Karpas-422 (cell line): Measurements from ENCODE around the gene TSSK3. TPM values are rescaled to one million over a fixed set of nuclear protein-coding genes. Genes with fewer than 3 reads are reported as not detected.

Experiments used
- DNase-seq: peaks from one replicate; pipeline ENCODE4 v3.0.0-alpha.2; 2015
- H2AFZ ChIP-seq: fragments of 200-600 bp; sonication (generic); 2 replicates; pipeline ENCODE4 v1.6.1; 2014; ENCODE audit warnings: antibody characterized with exemption, low read length, mixed read lengths
- H3K27ac ChIP-seq: fragments of 200-600 bp; sonication (generic); 2 replicates; pipeline ENCODE4 v1.5.1; 2014; ENCODE audit warnings: mild to moderate bottlenecking, low read length, moderate library complexity
- H3K27me3 ChIP-seq: fragments of 200-600 bp; sonication (generic); 2 replicates; pipeline ENCODE4 v1.6.1; 2014; ENCODE audit warnings: low read length, mixed read lengths
- H3K36me3 ChIP-seq: fragments of 200-600 bp; sonication (generic); 2 replicates; pipeline ENCODE4 v1.6.1; 2014; ENCODE audit warnings: low read length, mixed read lengths; ENCODE audit not compliant: insufficient read depth
- H3K4me1 ChIP-seq: fragments of 200-600 bp; sonication (generic); 2 replicates; pipeline ENCODE4 v1.6.1; 2014; ENCODE audit warnings: mild to moderate bottlenecking, low read length, mixed read lengths
- H3K4me2 ChIP-seq: fragments of 200-600 bp; sonication (generic); 2 replicates; pipeline ENCODE4 v1.6.1; 2014; ENCODE audit warnings: low read length, low read depth, mild to moderate bottlenecking; ENCODE audit not compliant: poor library complexity, severe bottlenecking
- H3K4me3 ChIP-seq: fragments of 200-600 bp; sonication (generic); 2 replicates; pipeline ENCODE4 v1.5.1; 2014; ENCODE audit warnings: mild to moderate bottlenecking, antibody characterized with exemption, low read length, mixed read lengths
- H3K79me2 ChIP-seq: fragments of 200-600 bp; sonication (generic); 2 replicates; pipeline ENCODE4 v1.6.1; 2014; ENCODE audit warnings: mild to moderate bottlenecking, low read length, mixed read lengths
- H3K9ac ChIP-seq: fragments of 200-600 bp; sonication (generic); 2 replicates; pipeline ENCODE4 v1.6.0; 2014; ENCODE audit warnings: low read length
- H3K9me2 ChIP-seq: fragments of 200-600 bp; sonication (generic), shearing (Covaris generic); replicated peaks from 2 replicates; pipeline ENCODE4 v1.6.0; 2014; ENCODE audit warnings: mild to moderate bottlenecking, low read length, moderate library complexity; ENCODE audit not compliant: insufficient read depth
- H3K9me3 ChIP-seq: fragments of 300-700, 200-600 bp; sonication (generic); 2 replicates; pipeline ENCODE4 v1.6.1; 2014; ENCODE audit warnings: low read length, mixed read lengths
- H4K20me1 ChIP-seq: fragments of 200-600 bp; sonication (generic); 2 replicates; pipeline ENCODE4 v1.6.1; 2014; ENCODE audit warnings: mild to moderate bottlenecking, antibody characterized with exemption, low read length, low read depth; ENCODE audit not compliant: insufficient read depth
- total RNA-seq: library from RNA; depleted of rRNA; stranded (reverse); fragments of >200 nt; shearing (Covaris generic); gene quantifications from 2 replicates; pipeline ENCODE4 v1.2.3, GENCODE V29; 2014; ENCODE audit warnings: low replicate concordance

The TSSK3 gene
- total RNA-seq, 1 experiment from 2014 or later: 1.4 TPM

DNA sequence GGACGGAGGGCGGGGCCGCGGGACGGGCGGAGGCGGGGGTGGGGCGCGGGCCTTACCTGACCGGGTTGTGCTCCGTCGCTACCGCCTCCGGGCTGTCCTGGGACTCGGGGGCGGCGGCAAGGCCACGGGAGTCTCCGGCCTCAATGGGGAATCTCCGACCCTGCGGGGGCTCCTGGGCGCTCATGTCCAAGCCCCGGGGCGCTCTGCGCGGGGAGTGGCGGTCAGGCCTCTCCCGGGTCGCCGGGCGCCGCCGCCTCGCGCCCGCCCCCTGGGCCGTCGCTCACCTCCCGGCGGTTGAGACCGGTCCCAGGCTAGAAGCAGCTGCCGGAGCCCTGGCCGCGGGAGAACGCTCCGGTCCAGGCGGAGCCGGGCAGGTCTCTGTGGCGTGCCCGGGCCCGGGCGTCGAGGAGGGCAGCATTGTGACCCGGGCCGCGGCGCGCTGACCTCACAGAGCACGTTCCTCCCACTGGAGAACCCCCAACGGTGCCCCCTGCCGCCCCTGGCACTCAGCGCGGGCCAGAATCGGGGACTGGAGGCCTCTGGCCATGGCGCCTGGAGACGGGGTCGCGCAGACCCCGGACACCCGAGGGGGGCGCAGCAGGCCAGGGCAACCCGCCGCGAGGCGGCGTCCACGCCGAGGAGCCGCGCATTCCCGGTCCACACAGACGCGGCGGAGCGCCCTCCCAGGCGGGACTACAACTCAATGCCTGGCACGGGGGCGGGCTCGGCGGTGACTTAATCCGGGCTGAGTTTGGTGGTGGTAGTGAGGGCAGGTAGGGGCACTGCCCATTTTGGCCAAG lies 465 bp upstream of the TSSK3 start:
- peaks cover 4% of the 10 kb centered on the region; the same call in 1 of the 2 replicates for H3K36me3 ChIP-seq
- H3K4me1 ChIP-seq: peaks cover 10% of the 10 kb centered on the region
- no peaks in the 10 kb centered on the region for H3K9me2 ChIP-seq
- H3K4me2 ChIP-seq: no peak overlapping the region
- no peak overlapping the region for H3K9ac ChIP-seq
- H3K27ac ChIP-seq: no peak overlapping the region
- no peak overlapping the region for H3K4me3 ChIP-seq
- H3K9me3 ChIP-seq: no peaks in the 10 kb centered on the region
- no peaks in the 10 kb centered on the region for H4K20me1 ChIP-seq
- no peaks in the 10 kb centered on the region for H3K27me3 ChIP-seq
- no peak for DNase-seq
- no peaks in the 10 kb centered on the region for H3K79me2 ChIP-seq
- H2AFZ ChIP-seq: no peak overlapping the region

DNA sequence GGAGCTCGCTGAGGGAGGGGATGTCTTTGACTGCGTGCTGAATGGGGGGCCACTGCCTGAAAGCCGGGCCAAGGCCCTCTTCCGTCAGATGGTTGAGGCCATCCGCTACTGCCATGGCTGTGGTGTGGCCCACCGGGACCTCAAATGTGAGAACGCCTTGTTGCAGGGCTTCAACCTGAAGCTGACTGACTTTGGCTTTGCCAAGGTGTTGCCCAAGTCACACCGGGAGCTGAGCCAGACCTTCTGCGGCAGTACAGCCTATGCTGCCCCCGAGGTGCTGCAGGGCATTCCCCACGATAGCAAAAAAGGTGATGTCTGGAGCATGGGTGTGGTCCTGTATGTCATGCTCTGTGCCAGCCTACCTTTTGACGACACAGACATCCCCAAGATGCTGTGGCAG lies 1.4 kb downstream of the TSSK3 start:
- no peak overlapping the region for H3K4me2 ChIP-seq
- no peak overlapping the region for H2AFZ ChIP-seq
- no peaks in the 10 kb centered on the region for H3K9me3 ChIP-seq
- no peak for DNase-seq
- no peak overlapping the region for H3K27ac ChIP-seq
- no peak overlapping the region for H3K9ac ChIP-seq
- H3K27me3 ChIP-seq: no peaks in the 10 kb centered on the region
- no peaks in the 10 kb centered on the region for H4K20me1 ChIP-seq
- H3K4me3 ChIP-seq: no peak overlapping the region
- H3K79me2 ChIP-seq: no peaks in the 10 kb centered on the region
- peaks cover 10% of the 10 kb centered on the region for H3K4me1 ChIP-seq
- H3K9me2 ChIP-seq: no peaks in the 10 kb centered on the region
- peaks cover 4% of the 10 kb centered on the region; the same call in 1 of the 2 replicates for H3K36me3 ChIP-seq

DNA sequence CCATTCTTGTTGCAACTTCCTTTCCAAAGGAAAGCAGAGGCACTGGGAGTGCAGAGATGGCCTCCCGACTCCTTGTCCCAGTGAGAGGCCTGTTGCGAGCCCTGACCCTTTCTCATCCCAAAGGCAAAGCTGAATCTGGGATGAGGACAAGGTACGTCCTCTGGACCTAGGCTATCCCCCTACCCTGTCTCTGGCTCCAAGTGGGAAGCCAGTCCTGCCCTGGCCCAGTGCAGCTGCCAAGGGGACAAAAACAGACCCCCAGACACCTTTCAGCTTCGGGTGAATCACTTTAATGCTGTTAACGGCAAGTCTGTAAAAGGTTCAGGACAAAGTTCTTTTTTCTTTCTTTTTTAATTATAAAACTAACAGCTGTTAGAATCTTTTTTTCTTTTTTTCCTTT lies 2.5 kb downstream of the TSSK3 start:
- no peak for DNase-seq

DNA sequence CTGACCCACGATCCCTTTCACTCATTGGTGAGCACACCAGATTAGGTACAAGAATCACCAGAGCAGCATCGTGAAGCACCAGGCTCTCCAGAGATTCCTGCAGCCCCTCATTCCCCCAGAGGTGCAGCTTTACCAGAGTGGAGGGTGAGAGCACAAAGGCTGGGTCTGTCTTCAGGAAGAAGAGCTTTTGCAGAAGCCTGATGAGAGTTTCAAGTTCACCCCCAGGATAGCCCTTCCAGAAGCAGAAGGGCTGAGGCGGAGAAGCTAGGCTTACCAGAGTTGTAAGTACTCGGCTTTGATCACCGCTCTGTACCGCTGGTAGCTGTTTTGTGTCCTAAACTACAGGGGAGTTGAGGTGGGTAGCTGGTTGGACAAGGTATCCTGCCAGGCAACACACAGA lies 3.1 kb downstream of the TSSK3 start:
- Histone ChIP-seq H3K9me2 (no peaks in the 10 kb centered on the region), H3K9ac (no peak overlapping the region), H3K27ac (no peak overlapping the region), H4K20me1 (no peaks in the 10 kb centered on the region), H3K4me3 (no peak overlapping the region), H3K4me2 (no peak overlapping the region), H3K4me1 (peaks cover under 1% of the 10 kb centered on the region), H3K27me3 (no peaks in the 10 kb centered on the region), H3K79me2 (no peaks in the 10 kb centered on the region), H2AFZ (no peak overlapping the region), H3K9me3 (no peaks in the 10 kb centered on the region), H3K36me3 (peaks cover 4% of the 10 kb centered on the region; the same call in 1 of the 2 replicates)
- DNase-seq: no peak

More for the DNA sequence above, 2.5 kb downstream of the TSSK3 start:
- Histone ChIP-seq H3K4me2 (no peak overlapping the region), H3K27ac (no peak overlapping the region), H3K9me3 (no peaks in the 10 kb centered on the region), H3K9ac (no peak overlapping the region), H3K79me2 (no peaks in the 10 kb centered on the region), H4K20me1 (no peaks in the 10 kb centered on the region), H3K27me3 (no peaks in the 10 kb centered on the region), H3K36me3 (peaks cover 4% of the 10 kb centered on the region; the same call in 1 of the 2 replicates), H3K9me2 (no peaks in the 10 kb centered on the region), H2AFZ (no peak overlapping the region), H3K4me1 (peaks cover 7% of the 10 kb centered on the region), H3K4me3 (no peak overlapping the region)

DNA sequence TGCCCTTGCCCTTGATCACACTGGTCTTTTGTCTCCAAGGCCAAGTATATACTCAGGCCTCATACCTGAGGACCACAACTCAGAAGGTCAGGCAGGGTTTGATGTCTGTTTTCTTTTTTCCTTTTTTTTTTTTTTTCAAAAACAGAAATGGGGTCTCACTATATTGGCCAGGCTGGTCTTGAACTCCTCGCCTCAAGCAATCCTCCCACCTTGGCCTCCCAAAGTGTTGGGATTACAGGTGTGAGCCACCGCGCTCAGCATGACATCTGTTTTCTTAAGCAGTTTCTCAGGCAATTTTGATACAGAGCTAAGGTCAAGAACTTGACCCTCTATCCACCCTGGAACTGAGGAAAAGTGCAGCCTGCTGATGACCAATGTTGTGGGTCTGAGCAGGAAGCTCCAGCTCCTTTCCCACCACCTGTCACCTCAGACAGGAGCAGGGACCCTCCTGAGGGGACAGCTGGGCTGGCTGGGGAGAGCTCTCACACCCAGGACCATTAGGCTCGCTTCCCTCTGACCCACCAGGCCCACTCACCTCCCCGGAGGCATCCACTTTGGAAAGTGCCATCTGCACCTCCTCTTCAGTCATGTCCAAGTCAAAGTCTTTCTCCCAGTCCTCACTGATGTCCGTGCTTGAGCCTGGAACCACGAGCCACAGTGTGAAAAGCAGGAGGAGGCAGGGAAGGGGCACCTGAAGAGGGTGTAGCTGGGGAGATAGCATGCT lies 5.7 kb downstream of the TSSK3 start:
- Histone ChIP-seq H3K9ac (no peak overlapping the region), H3K9me3 (no peaks in the 10 kb centered on the region), H3K9me2 (no peaks in the 10 kb centered on the region), H4K20me1 (no peaks in the 10 kb centered on the region), H3K4me2 (no peak overlapping the region), H3K4me1 (no peaks in the 10 kb centered on the region), H3K79me2 (no peaks in the 10 kb centered on the region), H3K27ac (no peak overlapping the region), H3K36me3 (peaks cover 4% of the 10 kb centered on the region; the same call in 1 of the 2 replicates), H2AFZ (no peak overlapping the region), H3K4me3 (no peak overlapping the region), H3K27me3 (no peaks in the 10 kb centered on the region)
- DNase-seq: no peak

DNA sequence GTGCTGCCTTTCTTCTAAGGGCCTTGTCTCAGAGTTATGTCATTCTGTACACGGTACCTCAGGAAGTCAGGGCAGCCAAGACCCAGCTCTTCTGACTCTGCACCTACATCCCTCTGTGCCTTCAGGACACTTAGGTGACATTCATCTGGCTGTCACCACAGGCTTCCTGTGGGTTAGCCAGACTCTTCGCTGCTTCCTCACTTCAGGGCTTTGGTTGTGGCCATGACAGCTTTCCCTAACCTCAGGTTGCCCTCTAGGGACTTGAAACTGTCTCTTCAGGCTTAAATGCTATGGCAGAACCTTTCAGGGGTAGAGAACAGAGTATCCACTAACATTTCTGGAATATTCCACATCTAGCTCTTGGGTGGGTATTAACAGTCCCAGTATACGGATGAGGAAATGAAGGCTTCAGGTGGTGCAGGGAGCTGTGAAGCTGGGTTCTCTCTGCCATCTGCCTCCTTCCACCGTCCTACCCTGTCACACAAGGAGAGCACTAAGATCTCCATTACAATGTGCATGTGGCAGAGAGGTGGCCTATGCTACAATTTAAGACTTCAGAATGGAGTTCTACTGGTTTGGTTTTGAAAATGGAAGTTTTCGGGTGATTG lies 9.9 kb downstream of the TSSK3 start:
- Histone ChIP-seq H3K27ac (no peak overlapping the region), H3K4me2 (no peak overlapping the region), H3K4me1 (no peaks in the 10 kb centered on the region), H3K79me2 (no peaks in the 10 kb centered on the region), H3K4me3 (no peak overlapping the region), H3K9me3 (no peaks in the 10 kb centered on the region), H3K27me3 (no peaks in the 10 kb centered on the region), H2AFZ (no peak overlapping the region), H3K9ac (no peak overlapping the region), H3K36me3 (peaks cover 7% of the 10 kb centered on the region; the same call in 1 of the 2 replicates), H4K20me1 (no peaks in the 10 kb centered on the region), H3K9me2 (no peaks in the 10 kb centered on the region)
- DNase-seq: no peak

DNA sequence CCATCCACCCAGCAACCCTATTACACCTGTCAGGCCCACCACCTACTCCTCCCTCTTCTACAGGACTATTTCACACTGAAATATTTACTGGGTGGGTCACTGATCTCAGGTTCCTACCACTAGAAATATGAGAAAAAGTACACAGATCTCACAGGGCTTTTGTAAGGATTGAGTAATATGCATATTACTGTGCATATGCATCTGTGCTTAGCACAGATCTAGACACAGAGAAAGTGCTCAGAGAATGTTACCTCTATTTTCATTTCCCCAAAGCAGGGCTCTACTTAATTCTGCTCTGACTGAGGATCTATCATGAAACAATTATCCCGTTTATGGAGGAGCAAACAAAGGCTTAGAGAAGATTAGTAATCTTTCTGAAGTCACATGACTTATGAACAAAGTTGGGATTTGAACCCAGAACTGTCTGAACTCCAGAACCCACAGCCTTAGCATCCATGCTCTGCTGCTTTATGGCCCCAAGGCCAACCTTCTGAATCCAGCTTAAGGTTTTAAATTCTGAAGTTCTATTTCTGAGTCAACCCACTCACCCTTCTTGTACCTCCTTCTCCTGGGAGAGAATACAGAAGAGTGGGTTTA lies 11.8 kb downstream of the TSSK3 start:
- H3K79me2 ChIP-seq: no peaks in the 10 kb centered on the region
- peaks cover 7% of the 10 kb centered on the region for H3K36me3 ChIP-seq
- H3K4me2 ChIP-seq: no peak overlapping the region
- no peaks in the 10 kb centered on the region for H3K4me1 ChIP-seq
- H3K9ac ChIP-seq: no peak overlapping the region
- H4K20me1 ChIP-seq: no peaks in the 10 kb centered on the region
- no peaks in the 10 kb centered on the region for H3K9me2 ChIP-seq
- H3K9me3 ChIP-seq: no peaks in the 10 kb centered on the region
- H2AFZ ChIP-seq: no peak overlapping the region
- no peak for DNase-seq
- H3K27me3 ChIP-seq: no peaks in the 10 kb centered on the region
- no peak overlapping the region for H3K27ac ChIP-seq
- no peak overlapping the region for H3K4me3 ChIP-seq

DNA sequence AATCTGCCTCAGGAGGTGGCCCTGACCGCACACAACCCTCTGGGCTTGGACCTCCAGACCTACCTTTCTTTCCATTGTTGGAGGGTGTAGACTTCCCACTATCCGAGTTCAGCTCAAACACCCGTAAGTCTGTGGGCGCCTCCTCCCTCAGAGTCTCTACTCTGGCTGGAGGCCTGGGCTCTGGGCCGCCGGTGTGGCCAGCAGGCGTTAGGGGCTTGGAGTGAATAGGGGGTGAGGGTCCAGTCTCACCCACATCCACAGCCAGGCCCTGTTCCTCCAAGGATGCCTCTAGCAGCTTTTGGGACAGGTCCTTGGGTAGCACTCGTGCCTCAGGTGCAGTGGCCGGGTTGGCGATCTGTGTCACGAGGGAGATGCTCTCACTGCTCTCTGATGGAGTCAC lies 13.9 kb downstream of the TSSK3 start:
- no peak overlapping the region for H3K27ac ChIP-seq
- no peaks in the 10 kb centered on the region for H3K9me2 ChIP-seq
- no peaks in the 10 kb centered on the region for H3K4me1 ChIP-seq
- H3K9me3 ChIP-seq: no peaks in the 10 kb centered on the region
- no peak for DNase-seq
- H3K27me3 ChIP-seq: no peaks in the 10 kb centered on the region
- H3K9ac ChIP-seq: no peak overlapping the region
- no peaks in the 10 kb centered on the region for H4K20me1 ChIP-seq
- H3K36me3 ChIP-seq: peaks cover 7% of the 10 kb centered on the region
- no peak overlapping the region for H3K4me2 ChIP-seq
- no peak overlapping the region for H3K4me3 ChIP-seq
- no peak overlapping the region for H2AFZ ChIP-seq
- no peaks in the 10 kb centered on the region for H3K79me2 ChIP-seq
